ENCODE measurements around the gene PSAP. TPM values are rescaled to one million over a fixed set of nuclear protein-coding genes. Genes with fewer than 3 reads are reported as not detected.

The PSAP gene
- total RNA-seq, 2 experiments from 2014 or later: 191 to 206 TPM

- DNase-seq: no peak
- TF ChIP-seq CTCF (IDR thresholded peaks at IDR 0.05): no peak
- Histone ChIP-seq H3K9me3 (ENCODE audit: control insufficient read depth in 1 of 2, insufficient read depth in 1 of 2, low read length in 2 of 2) (peaks cover 0 to 3% of the 10 kb centered on the region in 2 experiments), H3K27ac (ENCODE audit: low read depth in 1 of 2, low read length in 2 of 2) (no peak overlapping the region), H3K4me1 (ENCODE audit: insufficient read depth, low read length) (peaks cover 3% of the 10 kb centered on the region), H3K4me3 (ENCODE audit: low read length) (no peak overlapping the region), H3K36me3 (ENCODE audit: insufficient read depth, low read length) (peaks cover 66% of the 10 kb centered on the region), H3K27me3 (ENCODE audit: control insufficient read depth in 1 of 2, insufficient read depth in 2 of 2, low read length in 2 of 2) (no peaks in the 10 kb centered on the region)
- H3K36me3 Mint-ChIP-seq (ENCODE audit: low read depth): peaks cover 67% of the 10 kb centered on the region
- POLR2A ChIA-PET: no interaction called here
- H3K4me3 Mint-ChIP-seq: no peak overlapping the region
- peak overlapping the region; percentile 17 for H3K27ac Mint-ChIP-seq
- H3K4me1 Mint-ChIP-seq (ENCODE audit: low read depth): no peaks in the 10 kb centered on the region
- CTCF ChIA-PET: no interaction called here
- intact Hi-C loops (cut with DNase I, micrococcal nuclease): no loop called here
- H3K9me3 Mint-ChIP-seq: no peaks in the 10 kb centered on the region
- no peaks in the 10 kb centered on the region for H3K27me3 Mint-ChIP-seq
- ATAC-seq (ENCODE audit: poor library complexity): no peak
Measured at GRCh38 chr10:71816936-71817618, 34.0 kb downstream of the PSAP start.

GRCh38 chr10:71816421-71816851, 34.6 kb downstream of the PSAP start:
- peaks cover 8% of the 10 kb centered on the region for H3K4me1 ChIP-seq (ENCODE audit: insufficient read depth, low read length)
- ATAC-seq (ENCODE audit: poor library complexity) (no peak), DNase-seq (no peak)
- H3K27me3 ChIP-seq (ENCODE audit: control insufficient read depth in 1 of 2, insufficient read depth in 2 of 2, low read length in 2 of 2): no peaks in the 10 kb centered on the region
- no peak overlapping the region for H3K27ac ChIP-seq (ENCODE audit: low read depth in 1 of 2, low read length in 2 of 2)
- H3K36me3 ChIP-seq (ENCODE audit: insufficient read depth, low read length): peaks cover 60% of the 10 kb centered on the region
- ChIA-PET POLR2A (no interaction called here), CTCF (no interaction called here)
- no peaks in the 10 kb centered on the region for H3K27me3 Mint-ChIP-seq
- TF ChIP-seq CTCF (IDR thresholded peaks at IDR 0.05): no peak
- H3K9me3 ChIP-seq (ENCODE audit: control insufficient read depth in 1 of 2, insufficient read depth in 1 of 2, low read length in 2 of 2): peaks cover 0 to 3% of the 10 kb centered on the region in 2 experiments
- no peaks in the 10 kb centered on the region for H3K4me1 Mint-ChIP-seq (ENCODE audit: low read depth)
- peaks cover 61% of the 10 kb centered on the region for H3K36me3 Mint-ChIP-seq (ENCODE audit: low read depth)
- no peak overlapping the region for H3K4me3 ChIP-seq (ENCODE audit: low read length)
- no peaks in the 10 kb centered on the region for H3K9me3 Mint-ChIP-seq
- H3K27ac Mint-ChIP-seq: no peak overlapping the region
- intact Hi-C loops (cut with DNase I, micrococcal nuclease): no loop called here
- no peak overlapping the region for H3K4me3 Mint-ChIP-seq

GRCh38 chr10:71815515-71816130, 35.4 kb downstream of the PSAP start:
- Mint-ChIP-seq H3K27ac (no peak overlapping the region), H3K27me3 (no peaks in the 10 kb centered on the region), H3K36me3 (ENCODE audit: low read depth) (peaks cover 53% of the 10 kb centered on the region), H3K4me3 (no peak overlapping the region), H3K9me3 (no peaks in the 10 kb centered on the region), H3K4me1 (ENCODE audit: low read depth) (no peaks in the 10 kb centered on the region)
- intact Hi-C loops (cut with DNase I, micrococcal nuclease): no loop called here
- Histone ChIP-seq H3K36me3 (ENCODE audit: insufficient read depth, low read length) (peaks cover 51% of the 10 kb centered on the region), H3K9me3 (ENCODE audit: control insufficient read depth in 1 of 2, insufficient read depth in 1 of 2, low read length in 2 of 2) (peaks cover 0 to 3% of the 10 kb centered on the region in 2 experiments), H3K4me1 (ENCODE audit: insufficient read depth, low read length) (peaks cover 8% of the 10 kb centered on the region), H3K27ac (ENCODE audit: low read depth in 1 of 2, low read length in 2 of 2) (no peak overlapping the region), H3K27me3 (ENCODE audit: control insufficient read depth in 1 of 2, insufficient read depth in 2 of 2, low read length in 2 of 2) (no peaks in the 10 kb centered on the region), H3K4me3 (ENCODE audit: low read length) (no peak overlapping the region)
- TF ChIP-seq CTCF (IDR thresholded peaks at IDR 0.05): no peak
- no peak for ATAC-seq (ENCODE audit: poor library complexity)
- ChIA-PET POLR2A (no interaction called here), CTCF (interaction anchor here (1.2 kb wide), 1 partner anchor 431 kb away, joined by 3 read pairs; no protein-coding TSS in a partner anchor)
- no peak for DNase-seq

All from CD4-positive, alpha-beta T cell (primary cell).